ENCODE measurements around the gene STOML3. TPM values are rescaled to one million over a fixed set of nuclear protein-coding genes. Genes with fewer than 3 reads are reported as not detected.

The STOML3 gene
- total RNA-seq, 1 experiment from 2014 or later: not detected

DNA sequence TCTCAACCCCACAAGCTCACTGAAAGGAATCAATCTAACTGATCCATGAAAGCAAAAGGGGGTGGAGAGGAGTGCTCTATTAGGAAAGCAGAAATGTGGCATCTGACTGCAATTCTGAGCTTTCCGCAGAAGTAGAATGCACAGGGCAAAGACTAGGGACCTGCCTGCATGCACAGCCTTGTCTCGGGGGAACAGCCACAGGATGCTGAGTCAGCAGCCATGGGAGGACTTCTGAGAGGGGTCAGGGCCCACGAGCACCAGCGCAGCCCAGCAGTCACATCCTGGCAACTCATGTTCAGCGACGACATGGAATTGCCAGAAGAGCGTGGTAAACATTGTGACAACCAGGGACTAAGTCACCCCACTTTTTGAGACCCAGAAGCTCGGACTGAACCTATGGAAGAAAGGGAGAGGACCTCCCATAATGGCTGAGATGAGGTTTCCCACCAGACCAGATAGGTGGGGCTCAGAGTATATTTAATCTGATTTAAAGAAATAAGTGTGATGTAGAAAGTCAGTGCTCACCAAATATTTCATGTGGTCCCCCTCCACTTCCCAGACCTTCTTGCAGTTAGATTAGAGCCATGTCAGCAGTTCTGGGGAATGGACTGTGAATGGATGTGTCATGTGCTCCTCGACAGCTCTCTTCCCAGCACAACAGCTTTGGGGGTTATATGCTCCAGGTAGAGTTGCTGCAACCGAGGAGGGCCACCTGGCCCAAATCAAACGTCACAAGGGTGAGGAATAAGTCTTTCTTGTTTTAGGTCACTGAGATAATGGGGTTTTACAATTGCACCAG is 32.6 kb downstream of the STOML3 start:
- TF ChIP-seq, protein P1, sequence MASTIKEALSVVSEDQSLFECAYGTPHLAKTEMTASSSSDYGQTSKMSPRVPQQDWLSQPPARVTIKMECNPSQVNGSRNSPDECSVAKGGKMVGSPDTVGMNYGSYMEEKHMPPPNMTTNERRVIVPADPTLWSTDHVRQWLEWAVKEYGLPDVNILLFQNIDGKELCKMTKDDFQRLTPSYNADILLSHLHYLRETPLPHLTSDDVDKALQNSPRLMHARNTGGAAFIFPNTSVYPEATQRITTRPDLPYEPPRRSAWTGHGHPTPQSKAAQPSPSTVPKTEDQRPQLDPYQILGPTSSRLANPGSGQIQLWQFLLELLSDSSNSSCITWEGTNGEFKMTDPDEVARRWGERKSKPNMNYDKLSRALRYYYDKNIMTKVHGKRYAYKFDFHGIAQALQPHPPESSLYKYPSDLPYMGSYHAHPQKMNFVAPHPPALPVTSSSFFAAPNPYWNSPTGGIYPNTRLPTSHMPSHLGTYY (CRISPR knock-in tag; IDR thresholded peaks at IDR 0.05): no peak
- TF ChIP-seq CBFB (CRISPR knock-in tag; IDR thresholded peaks at IDR 0.05; ENCODE audit: low read depth) (no peak), SMAD3 (CRISPR knock-in tag; IDR thresholded peaks at IDR 0.05; ENCODE audit: borderline replicate concordance) (no peak), EMX1 (CRISPR knock-in tag; IDR thresholded peaks at IDR 0.05) (no peak), GTF2I (CRISPR knock-in tag; conservative IDR thresholded peaks at IDR 0.05) (no peak), SMAD4 (CRISPR knock-in tag; IDR thresholded peaks at IDR 0.05) (no peak)
- TF ChIP-seq, protein P2, sequence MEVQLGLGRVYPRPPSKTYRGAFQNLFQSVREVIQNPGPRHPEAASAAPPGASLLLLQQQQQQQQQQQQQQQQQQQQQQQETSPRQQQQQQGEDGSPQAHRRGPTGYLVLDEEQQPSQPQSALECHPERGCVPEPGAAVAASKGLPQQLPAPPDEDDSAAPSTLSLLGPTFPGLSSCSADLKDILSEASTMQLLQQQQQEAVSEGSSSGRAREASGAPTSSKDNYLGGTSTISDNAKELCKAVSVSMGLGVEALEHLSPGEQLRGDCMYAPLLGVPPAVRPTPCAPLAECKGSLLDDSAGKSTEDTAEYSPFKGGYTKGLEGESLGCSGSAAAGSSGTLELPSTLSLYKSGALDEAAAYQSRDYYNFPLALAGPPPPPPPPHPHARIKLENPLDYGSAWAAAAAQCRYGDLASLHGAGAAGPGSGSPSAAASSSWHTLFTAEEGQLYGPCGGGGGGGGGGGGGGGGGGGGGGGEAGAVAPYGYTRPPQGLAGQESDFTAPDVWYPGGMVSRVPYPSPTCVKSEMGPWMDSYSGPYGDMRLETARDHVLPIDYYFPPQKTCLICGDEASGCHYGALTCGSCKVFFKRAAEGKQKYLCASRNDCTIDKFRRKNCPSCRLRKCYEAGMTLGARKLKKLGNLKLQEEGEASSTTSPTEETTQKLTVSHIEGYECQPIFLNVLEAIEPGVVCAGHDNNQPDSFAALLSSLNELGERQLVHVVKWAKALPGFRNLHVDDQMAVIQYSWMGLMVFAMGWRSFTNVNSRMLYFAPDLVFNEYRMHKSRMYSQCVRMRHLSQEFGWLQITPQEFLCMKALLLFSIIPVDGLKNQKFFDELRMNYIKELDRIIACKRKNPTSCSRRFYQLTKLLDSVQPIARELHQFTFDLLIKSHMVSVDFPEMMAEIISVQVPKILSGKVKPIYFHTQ (CRISPR knock-in tag; IDR thresholded peaks at IDR 0.05): no peak
- TF ChIP-seq, protein P3, sequence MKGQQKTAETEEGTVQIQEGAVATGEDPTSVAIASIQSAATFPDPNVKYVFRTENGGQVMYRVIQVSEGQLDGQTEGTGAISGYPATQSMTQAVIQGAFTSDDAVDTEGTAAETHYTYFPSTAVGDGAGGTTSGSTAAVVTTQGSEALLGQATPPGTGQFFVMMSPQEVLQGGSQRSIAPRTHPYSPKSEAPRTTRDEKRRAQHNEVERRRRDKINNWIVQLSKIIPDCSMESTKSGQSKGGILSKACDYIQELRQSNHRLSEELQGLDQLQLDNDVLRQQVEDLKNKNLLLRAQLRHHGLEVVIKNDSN (CRISPR knock-in tag; IDR thresholded peaks at IDR 0.05): no peak
- TF ChIP-seq, protein P4, sequence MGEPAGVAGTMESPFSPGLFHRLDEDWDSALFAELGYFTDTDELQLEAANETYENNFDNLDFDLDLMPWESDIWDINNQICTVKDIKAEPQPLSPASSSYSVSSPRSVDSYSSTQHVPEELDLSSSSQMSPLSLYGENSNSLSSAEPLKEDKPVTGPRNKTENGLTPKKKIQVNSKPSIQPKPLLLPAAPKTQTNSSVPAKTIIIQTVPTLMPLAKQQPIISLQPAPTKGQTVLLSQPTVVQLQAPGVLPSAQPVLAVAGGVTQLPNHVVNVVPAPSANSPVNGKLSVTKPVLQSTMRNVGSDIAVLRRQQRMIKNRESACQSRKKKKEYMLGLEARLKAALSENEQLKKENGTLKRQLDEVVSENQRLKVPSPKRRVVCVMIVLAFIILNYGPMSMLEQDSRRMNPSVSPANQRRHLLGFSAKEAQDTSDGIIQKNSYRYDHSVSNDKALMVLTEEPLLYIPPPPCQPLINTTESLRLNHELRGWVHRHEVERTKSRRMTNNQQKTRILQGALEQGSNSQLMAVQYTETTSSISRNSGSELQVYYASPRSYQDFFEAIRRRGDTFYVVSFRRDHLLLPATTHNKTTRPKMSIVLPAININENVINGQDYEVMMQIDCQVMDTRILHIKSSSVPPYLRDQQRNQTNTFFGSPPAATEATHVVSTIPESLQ (CRISPR knock-in tag; IDR thresholded peaks at IDR 0.05): no peak
- TF ChIP-seq, protein P5, sequence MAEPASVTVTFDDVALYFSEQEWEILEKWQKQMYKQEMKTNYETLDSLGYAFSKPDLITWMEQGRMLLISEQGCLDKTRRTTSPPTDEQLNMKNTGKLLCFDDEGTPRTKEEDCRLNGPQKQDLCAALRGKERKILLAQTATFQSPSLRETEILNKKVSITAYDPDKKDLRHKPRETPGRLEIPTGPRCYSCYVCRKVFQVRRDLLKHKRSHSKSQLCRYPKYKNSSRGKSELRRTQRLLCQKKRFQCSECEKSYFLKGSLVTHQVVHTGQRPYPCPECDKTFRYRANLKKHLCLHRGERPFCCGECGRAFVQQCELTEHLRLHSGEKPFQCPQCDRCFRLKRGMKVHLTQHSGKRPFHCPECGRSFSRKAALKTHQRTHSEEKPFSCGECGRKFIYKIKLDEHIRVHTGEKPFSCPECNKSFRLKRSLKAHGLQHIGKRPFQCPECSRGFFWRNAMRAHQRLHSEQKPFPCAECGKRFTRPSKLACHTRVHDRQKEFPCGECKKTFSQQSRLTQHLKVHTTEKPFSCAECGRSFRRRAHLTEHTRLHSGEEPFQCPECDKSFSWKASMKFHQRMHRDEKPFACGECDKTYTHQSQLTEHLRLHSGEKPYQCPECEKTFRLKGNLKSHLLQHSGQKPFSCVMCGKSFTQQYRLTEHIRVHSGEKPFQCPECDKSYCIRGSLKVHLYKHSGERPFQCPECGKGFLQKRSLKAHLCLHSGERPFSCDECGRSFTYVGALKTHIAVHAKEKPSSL (CRISPR knock-in tag; conservative IDR thresholded peaks at IDR 0.05): no peak
- TF ChIP-seq, protein P6, sequence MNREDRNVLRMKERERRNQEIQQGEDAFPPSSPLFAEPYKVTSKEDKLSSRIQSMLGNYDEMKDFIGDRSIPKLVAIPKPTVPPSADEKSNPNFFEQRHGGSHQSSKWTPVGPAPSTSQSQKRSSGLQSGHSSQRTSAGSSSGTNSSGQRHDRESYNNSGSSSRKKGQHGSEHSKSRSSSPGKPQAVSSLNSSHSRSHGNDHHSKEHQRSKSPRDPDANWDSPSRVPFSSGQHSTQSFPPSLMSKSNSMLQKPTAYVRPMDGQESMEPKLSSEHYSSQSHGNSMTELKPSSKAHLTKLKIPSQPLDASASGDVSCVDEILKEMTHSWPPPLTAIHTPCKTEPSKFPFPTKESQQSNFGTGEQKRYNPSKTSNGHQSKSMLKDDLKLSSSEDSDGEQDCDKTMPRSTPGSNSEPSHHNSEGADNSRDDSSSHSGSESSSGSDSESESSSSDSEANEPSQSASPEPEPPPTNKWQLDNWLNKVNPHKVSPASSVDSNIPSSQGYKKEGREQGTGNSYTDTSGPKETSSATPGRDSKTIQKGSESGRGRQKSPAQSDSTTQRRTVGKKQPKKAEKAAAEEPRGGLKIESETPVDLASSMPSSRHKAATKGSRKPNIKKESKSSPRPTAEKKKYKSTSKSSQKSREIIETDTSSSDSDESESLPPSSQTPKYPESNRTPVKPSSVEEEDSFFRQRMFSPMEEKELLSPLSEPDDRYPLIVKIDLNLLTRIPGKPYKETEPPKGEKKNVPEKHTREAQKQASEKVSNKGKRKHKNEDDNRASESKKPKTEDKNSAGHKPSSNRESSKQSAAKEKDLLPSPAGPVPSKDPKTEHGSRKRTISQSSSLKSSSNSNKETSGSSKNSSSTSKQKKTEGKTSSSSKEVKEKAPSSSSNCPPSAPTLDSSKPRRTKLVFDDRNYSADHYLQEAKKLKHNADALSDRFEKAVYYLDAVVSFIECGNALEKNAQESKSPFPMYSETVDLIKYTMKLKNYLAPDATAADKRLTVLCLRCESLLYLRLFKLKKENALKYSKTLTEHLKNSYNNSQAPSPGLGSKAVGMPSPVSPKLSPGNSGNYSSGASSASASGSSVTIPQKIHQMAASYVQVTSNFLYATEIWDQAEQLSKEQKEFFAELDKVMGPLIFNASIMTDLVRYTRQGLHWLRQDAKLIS (CRISPR knock-in tag; IDR thresholded peaks at IDR 0.05; ENCODE audit: borderline replicate concordance): no peak
- no peak for DNase-seq (ENCODE audit: low spot score)
- ChIA-PET POLR2A (no interaction called here), CTCF (no interaction called here)
- peaks cover 20% of the 10 kb centered on the region for H3K36me3 Mint-ChIP-seq
- peaks cover 49% of the 10 kb centered on the region for H3K9me3 Mint-ChIP-seq
- ATAC-seq: no peak
- H3K4me1 Mint-ChIP-seq: no peaks in the 10 kb centered on the region
- H3K4me3 Mint-ChIP-seq: no peak overlapping the region
- no peak overlapping the region for H3K27ac Mint-ChIP-seq
- H3K27me3 Mint-ChIP-seq (ENCODE audit: low read depth): no peaks in the 10 kb centered on the region
